Pancreas (tissue), 10 donors: ENCODE data around the gene SMARCD1. TPM values are rescaled to one million over a fixed set of nuclear protein-coding genes. Genes with fewer than 3 reads are reported as not detected.
A peak's percentile ranks its signal among the peaks of the same experiment; 100 is the strongest.

Experiments used
- ATAC-seq, 4 donors: fragments of 200-7000 bp; cut with Tn5 transposase; one replicate each; pipeline versions ENCODE4 v1.8.0 to v1.9.1; 2020; ENCODE audit warnings: mild to moderate bottlenecking in 4 of 4, moderate library complexity in 4 of 4
- DNase-seq, 6 donors: peaks; one replicate each; pipeline ENCODE4 v3.0.0-alpha.2; 2020
- FAIRE-seq: peaks from 2 replicates; lab custom pipeline; 2012; peaks lifted over from hg19 to GRCh38; lab: Jason Lieb, UNC
- H3K27ac ChIP-seq, 4 donors: fragments of 200-600 bp; sonication (generic); 1 replicate in 3 of 4; 2 replicates in 1 of 4; pipeline versions ENCODE4 v1.5.0 to v1.8.0; 2020
- H3K27me3 ChIP-seq, 4 donors: fragments of 200-600 bp; one replicate each; pipeline ENCODE4 v1.8.0; 2021
- H3K36me3 ChIP-seq, 3 donors: fragments of 200-600 bp; sonication (generic) in 1 of 3; one replicate each; pipeline versions ENCODE4 v1.5.0 to v1.8.0; 2020 to 2021
- H3K4me1 ChIP-seq, 3 donors: fragments of 200-600 bp; one replicate each; pipeline ENCODE4 v1.8.0; 2021
- H3K4me3 ChIP-seq, 4 donors: fragments of 200-600 bp; sonication (generic) in 2 of 4; one replicate each; pipeline versions ENCODE4 v1.5.0 to v1.8.0; 2020 to 2021
- H3K9me3 ChIP-seq, 4 donors: fragments of 200-600 bp; one replicate each; pipeline ENCODE4 v1.8.0; 2021
- CTCF ChIP-seq, 4 donors: fragments of 200-600 bp; sonication (generic) in 3 of 4; IDR thresholded peaks; one replicate each; pipeline versions ENCODE4 v1.5.0 to v1.8.0; 2021; ENCODE audit warnings: antibody characterized with exemption in 4 of 4
- WGBS, 2 donors: extraction: QIAGEN DNeasy Blood & Tissue Kit; methylation state at CpG; one replicate each; pipeline ENCODE4 v1.1.7; 2013; 5-methylcytosine and 5-hydroxymethylcytosine counted together
- intact Hi-C, 3 donors: fragments of 100-400 bp; cut with DNase I; formaldehyde crosslinking; loops; one replicate each; pipeline versions ENCODE4 v1.11.1 to v1.14.2; 2022
- polyA plus RNA-seq, 2 donors: library from polyadenylated mRNA; stranded (reverse); fragments of 200-250 nt; gene quantifications; one replicate each; pipeline ENCODE4 v1.2.3, GENCODE V29; 2013
- total RNA-seq, 6 donors: library from RNA; stranded (reverse); fragmentation: NEBNext Ultra II Directional in 4 of 6; extraction: Animal tissue kit (Norgen Biotek cat#: 25700) in 4 of 6; gene quantifications; one replicate each; pipeline versions ENCODE4 v1.2.1 to v1.2.4, GENCODE V29; 2021 to 2023
- donor health status: healthy with polysubstance abuse.
- donor health status: DM: no; HTN: no; CAD: no; lungs with moderate emphysema.
- donor health status: DM: no; HTN: no; CAD: no.
- donor health status: control.
- donor health status: control.
- donor health status: Bipolar disorder and iron deficiency.
- donor health status: DM: yes; HTN: yes; CAD: no.
- donor health status: DM: no; HTN: no; CAD: no.
- donor health status: DM: no; HTN: no; CAD: no.
- donor health status: DM: yes; HTN: yes; CAD: no.

Gene SMARCD1
- total and polyA plus RNA-seq, 8 donors = 12.5 to 22.8 (median 15.4) TPM

GRCh38 chr12:50069069-50069468, 16.1 kb upstream of the SMARCD1 start:
- Histone ChIP-seq H3K4me3 (no peak overlapping the region), H3K27me3 (no peaks in the 10 kb centered on the region), H3K4me1 (no peaks in the 10 kb centered on the region), H3K27ac (no peak overlapping the region), H3K36me3 (no peaks in the 10 kb centered on the region), H3K9me3 (no peaks in the 10 kb centered on the region)
- TF ChIP-seq CTCF (IDR thresholded peaks at IDR 0.05) = no peak
- 87 to 88% methylated on average over 5 of the region's 5 CpGs for WGBS, 2 donors
- ATAC-seq (no peak), FAIRE-seq (no peak), DNase-seq (no peak)
- intact Hi-C loops = loop anchor here in 1 of 3 donors (10.0 kb wide), 1 partner anchor 204 kb away; no protein-coding TSS in a partner anchor

- DNase-seq (no peak), FAIRE-seq (no peak), ATAC-seq (no peak)
- H3K27ac ChIP-seq = no peak overlapping the region
- H3K36me3 ChIP-seq = no peaks in the 10 kb centered on the region
- no peaks in the 10 kb centered on the region for H3K4me1 ChIP-seq
- no peaks in the 10 kb centered on the region for H3K27me3 ChIP-seq
- intact Hi-C loops = loop anchor here in 1 of 3 donors (10.0 kb wide), 1 partner anchor 205 kb away; no protein-coding TSS in a partner anchor
- TF ChIP-seq CTCF (IDR thresholded peaks at IDR 0.05) = no peak
- 97 to 99% methylated on average over 3 of the region's 3 CpGs for WGBS, 2 donors
- no peak overlapping the region for H3K4me3 ChIP-seq
- no peaks in the 10 kb centered on the region for H3K9me3 ChIP-seq
These were observed 15.6 kb upstream of the SMARCD1 start for GRCh38 chr12:50069539-50069938.

GRCh38 chr12:50070314-50071060, 14.7 kb upstream of the SMARCD1 start:
- Histone ChIP-seq H3K36me3 (no peaks in the 10 kb centered on the region), H3K27ac (no peak overlapping the region), H3K4me1 (no peaks in the 10 kb centered on the region), H3K27me3 (no peaks in the 10 kb centered on the region), H3K9me3 (no peaks in the 10 kb centered on the region), H3K4me3 (no peak overlapping the region)
- ATAC-seq (peak; percentile 72 to 88 (median 86)), FAIRE-seq (no peak), DNase-seq (peak; percentile 65 to 84 (median 81))
- WGBS, 2 donors = 26 to 32% methylated on average over 9 of the region's 9 CpGs
- peak; percentile 88 to 93 (median 89) for TF ChIP-seq CTCF (IDR thresholded peaks at IDR 0.05)
- intact Hi-C loops = loop anchor here in 2 of 3 donors (5.0 to 10.0 kb wide), 4 partner anchors 103 to 244 kb away; no protein-coding TSS in a partner anchor

- no peaks in the 10 kb centered on the region for H3K27me3 ChIP-seq
- no peaks in the 10 kb centered on the region for H3K9me3 ChIP-seq
- no peaks in the 10 kb centered on the region for H3K36me3 ChIP-seq
- TF ChIP-seq CTCF (IDR thresholded peaks at IDR 0.05) = no peak
- no peak overlapping the region for H3K4me3 ChIP-seq
- H3K4me1 ChIP-seq = no peaks in the 10 kb centered on the region
- no peak for ATAC-seq
- no peak for DNase-seq
- no peak for FAIRE-seq
- WGBS, 2 donors = 58 to 74% methylated on average over 9 to 10 of the region's 10 CpGs
- intact Hi-C loops = loop anchor here in 2 of 3 donors (5.0 to 10.0 kb wide), 4 partner anchors 102 to 242 kb away; no protein-coding TSS in a partner anchor
- H3K27ac ChIP-seq = no peak overlapping the region
These were observed 12.8 kb upstream of the SMARCD1 start for GRCh38 chr12:50072198-50072907.
